HG03457 (cell line): ENCODE results near the gene KIAA0232.

Source experiments
- ATAC-seq: cut with Tn5 transposase; IDR thresholded peaks from one replicate; pipeline ENCODE4 v1.9.1; 2021; ENCODE audit warnings: moderate number of reproducible peaks; ENCODE audit not compliant: unreplicated experiment

The KIAA0232 gene

DNA sequence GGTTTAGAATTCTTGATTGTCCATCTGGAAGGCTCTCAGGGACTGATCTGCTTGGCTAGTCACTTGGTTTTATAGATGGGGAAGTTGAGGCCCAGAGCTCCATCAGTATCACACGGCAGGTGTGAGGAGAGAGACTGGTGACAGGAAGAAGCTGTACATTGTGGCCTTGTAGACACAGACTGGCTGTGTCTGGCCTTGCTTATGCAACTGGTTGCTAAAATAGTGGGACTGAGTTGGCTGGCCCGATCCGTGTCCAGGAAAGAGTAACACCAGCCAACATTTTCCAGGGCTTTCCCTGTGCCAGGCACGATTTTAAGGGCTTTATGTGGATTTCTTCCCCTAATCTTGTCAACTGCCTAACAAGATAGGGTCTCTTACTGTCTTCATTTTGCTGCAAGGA, 129.9 kb downstream of the KIAA0232 start:
- ATAC-seq, result no peak

- ATAC-seq, result no peak
These were observed 130.9 kb downstream of the KIAA0232 start for GRCh38 chr4:6913350-6913905.

- no peak for ATAC-seq
These were observed 131.9 kb downstream of the KIAA0232 start for GRCh38 chr4:6914448-6914847.

DNA sequence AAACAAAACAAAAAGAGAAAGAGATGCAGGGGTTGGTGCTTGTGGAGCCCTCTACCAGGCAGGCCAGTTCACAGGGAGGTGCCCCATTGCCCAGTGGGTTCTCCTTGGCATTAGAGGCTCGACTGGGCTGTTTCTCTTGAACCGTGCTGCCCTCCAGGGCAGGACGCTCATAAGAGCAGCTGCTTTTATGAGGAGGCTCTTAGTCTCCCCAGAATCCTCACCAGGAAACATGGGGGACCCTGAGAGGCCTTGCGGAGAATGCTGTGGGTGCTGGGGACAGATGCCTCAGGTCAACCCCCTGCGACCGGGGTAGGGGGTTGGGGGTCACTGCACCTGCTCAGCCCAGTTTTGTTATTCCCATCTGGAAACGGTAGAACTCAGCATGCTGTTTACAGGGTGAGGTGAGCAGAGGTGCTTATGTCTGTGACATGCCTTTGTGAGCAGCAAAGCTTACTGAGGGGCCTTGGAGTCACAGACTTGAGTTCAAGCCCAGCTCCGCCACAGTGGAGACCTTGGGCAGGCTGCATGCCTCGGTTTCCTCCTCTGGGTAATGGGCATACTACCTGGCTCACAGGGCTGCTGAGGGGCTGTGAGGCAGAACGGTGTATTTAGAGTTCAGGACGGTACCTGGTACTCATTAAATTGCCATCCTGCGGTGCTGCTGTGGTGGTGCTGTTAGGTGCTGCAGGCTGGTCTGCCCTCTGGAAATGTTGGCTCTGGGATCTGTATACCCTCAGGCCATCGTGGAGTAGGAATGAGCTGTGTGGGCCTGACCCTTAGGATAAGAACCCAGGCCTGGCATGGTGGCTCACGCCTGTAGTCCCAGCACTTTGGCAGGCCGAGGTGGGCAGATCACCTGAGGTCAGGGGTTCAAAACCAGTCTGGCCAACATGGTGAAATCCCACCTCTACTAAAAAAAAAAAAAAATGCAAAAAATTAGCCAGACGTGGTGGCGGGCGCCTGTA, 132.8 kb downstream of the KIAA0232 start:
- ATAC-seq, result no peak

GRCh38 chr4:6916069-6916586, 133.6 kb downstream of the KIAA0232 start:
- ATAC-seq, result no peak

- ATAC-seq, result peak; percentile 43
These were observed 134.3 kb downstream of the KIAA0232 start for GRCh38 chr4:6916587-6917460.

- no peak for ATAC-seq
These were observed 135.1 kb downstream of the KIAA0232 start for GRCh38 chr4:6917461-6918271.

GRCh38 chr4:6918338-6918737, 135.8 kb downstream of the KIAA0232 start:
- ATAC-seq, result no peak

DNA sequence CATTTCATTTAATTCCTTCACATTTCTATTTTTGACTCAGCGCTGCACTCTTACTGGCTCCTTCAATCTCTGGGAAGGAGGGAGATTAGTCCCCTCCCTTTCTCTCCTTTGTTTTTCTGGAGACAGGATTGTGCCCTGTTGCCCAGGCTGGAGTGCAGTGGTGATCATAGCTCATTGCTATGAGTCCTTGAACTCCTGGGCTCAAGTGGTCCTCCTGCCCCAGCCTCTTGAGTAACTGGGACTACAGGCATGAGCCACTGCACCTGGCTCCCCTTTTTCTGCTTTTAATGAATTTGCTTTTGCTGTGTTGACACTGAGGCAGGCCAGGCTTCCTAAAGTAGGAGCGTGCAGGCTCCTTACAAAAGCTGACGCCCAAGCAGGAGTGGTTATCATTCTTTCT, 137.6 kb downstream of the KIAA0232 start:
- no peak for ATAC-seq

GRCh38 chr4:6923507-6923906, 141.0 kb downstream of the KIAA0232 start:
- ATAC-seq, result no peak

- ATAC-seq, result no peak
These were observed 141.8 kb downstream of the KIAA0232 start for GRCh38 chr4:6924361-6924779.

DNA sequence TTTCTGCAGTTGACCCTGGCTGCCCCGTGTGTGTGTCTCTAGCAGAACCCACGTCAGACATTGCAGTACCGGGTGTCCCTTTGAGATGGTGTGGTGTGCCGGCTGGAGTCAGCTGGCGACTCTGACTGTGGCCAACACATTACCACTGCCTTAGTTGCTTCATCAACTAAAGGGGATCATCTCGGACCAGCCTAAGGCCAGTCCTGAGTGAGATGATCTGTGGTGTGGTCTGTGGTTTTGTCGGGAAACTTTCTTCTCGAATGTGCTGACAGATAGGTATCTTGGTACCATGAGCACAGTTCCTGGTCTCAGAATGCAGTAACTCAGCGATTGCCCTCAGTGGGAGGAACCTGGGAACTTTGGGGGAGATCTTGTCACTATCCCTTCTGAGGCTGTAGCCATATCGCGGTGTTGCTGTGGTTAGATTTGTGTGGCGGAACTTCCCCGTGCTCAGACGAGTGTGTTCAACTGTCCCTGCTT, 142.9 kb downstream of the KIAA0232 start:
- ATAC-seq, result no peak

DNA sequence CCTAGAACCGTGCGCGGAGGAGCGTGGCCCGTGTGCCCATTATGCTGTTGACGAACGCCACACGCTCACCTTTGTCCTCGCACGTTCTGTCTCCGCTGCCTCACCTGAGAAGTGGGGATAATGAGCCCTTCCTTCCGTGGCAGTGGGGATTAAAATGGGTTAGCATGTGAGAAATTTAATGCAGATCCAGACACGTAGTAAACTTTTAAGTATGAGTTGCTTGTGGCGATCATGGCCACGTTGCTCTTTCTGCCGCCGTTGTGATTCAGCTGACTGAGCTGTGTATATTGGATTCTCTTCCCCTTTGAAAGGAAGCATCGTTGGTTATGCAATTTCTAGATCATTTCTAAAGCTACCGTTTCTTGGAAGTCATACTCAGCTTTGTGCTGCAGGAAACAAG, 143.6 kb downstream of the KIAA0232 start:
- ATAC-seq, result no peak

- no peak for ATAC-seq
These were observed 144.4 kb downstream of the KIAA0232 start for GRCh38 chr4:6926681-6927478.

GRCh38 chr4:6928081-6928480, 145.6 kb downstream of the KIAA0232 start:
- no peak for ATAC-seq

DNA sequence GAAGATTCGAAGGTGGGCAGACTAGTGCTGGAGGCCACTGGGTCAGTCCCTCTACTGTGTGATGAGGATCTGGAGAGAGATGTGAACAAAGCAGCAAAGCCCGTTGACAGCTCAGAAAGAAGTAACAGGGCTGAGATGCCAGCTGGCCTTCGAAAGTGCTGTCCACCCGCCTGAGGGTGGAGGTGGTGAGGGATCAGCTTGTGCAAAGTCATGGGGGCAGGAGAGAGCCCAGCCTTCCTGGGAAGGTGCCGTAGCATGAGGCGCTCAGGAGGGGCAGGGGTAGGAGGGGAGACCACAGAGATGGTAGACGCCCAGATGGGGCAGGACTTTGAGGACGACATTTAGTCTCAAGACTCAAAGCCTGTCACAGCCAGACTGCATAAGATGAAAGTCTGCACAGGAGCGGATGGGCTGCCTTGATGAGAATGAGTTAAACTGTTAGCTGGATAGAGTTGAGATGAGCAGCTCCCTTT, 146.8 kb downstream of the KIAA0232 start:
- no peak for ATAC-seq

- no peak for ATAC-seq
These were observed 147.4 kb downstream of the KIAA0232 start for GRCh38 chr4:6929812-6930464.

DNA sequence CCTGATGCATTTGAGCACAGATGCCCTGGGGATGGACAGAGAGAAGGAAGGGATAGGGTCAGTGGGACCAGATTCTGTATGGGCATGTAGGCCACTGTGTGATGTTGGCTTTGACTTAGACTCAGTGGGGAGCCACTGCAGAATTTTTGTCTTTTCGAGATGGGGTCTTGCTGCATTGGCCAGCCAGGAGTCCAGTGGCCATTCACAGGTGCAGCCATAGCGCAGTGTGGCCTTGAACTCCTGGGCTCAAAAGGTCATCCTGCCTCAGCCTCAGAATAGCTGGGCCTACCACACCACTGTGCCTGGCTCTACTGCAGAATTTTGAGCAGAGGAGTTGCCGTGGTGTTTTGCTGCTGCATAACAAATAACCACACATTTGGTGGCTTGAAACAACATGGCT, 149.9 kb downstream of the KIAA0232 start:
- ATAC-seq, result no peak

GRCh38 chr4:6932918-6933317, 150.4 kb downstream of the KIAA0232 start:
- ATAC-seq, result no peak
